HG02571 (cell line): Measurements from ENCODE around the gene ARGLU1.

ENCODE experiments used
- ATAC-seq: cut with Tn5 transposase; IDR thresholded peaks from one replicate; pipeline ENCODE4 v1.9.1; 2021; ENCODE audit warnings: mild to moderate bottlenecking, moderate library complexity; ENCODE audit not compliant: unreplicated experiment

The ARGLU1 gene

DNA sequence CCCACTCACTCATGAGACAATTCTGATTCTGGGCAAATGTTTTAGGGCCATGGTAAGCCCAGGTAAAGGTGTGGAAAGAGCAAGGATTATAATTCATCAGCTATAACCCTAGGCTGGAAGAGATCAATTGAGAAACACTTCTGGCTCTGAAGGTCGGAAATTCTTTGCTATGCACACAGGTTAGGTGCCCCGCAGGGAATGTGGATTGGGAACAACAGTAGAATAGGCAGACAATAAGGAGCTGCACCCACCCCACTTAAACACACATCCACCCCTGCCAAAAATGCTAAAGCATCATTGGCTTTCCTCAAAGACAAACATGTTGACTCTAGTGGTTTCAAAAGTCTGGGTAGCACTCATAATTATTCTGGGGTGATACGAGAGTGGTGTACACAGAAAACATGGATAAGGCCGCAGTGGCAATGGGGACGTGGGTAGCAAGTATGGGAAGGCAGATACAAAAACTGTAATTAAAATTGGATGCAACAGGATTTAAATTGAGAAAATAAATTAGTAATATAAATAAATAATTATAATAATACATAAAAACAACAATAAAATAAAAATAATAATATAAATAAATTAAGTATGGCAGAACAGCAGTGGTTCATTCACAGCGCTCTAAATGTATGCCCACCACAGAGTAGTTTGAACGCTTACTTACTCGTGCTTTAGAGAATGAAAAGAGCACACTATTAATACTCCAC, 41.0 kb downstream of the ARGLU1 start:
- ATAC-seq, result no peak

GRCh38 chr13:106525865-106526264, 42.1 kb downstream of the ARGLU1 start:
- no peak for ATAC-seq

GRCh38 chr13:106524108-106524507, 43.8 kb downstream of the ARGLU1 start:
- no peak for ATAC-seq

DNA sequence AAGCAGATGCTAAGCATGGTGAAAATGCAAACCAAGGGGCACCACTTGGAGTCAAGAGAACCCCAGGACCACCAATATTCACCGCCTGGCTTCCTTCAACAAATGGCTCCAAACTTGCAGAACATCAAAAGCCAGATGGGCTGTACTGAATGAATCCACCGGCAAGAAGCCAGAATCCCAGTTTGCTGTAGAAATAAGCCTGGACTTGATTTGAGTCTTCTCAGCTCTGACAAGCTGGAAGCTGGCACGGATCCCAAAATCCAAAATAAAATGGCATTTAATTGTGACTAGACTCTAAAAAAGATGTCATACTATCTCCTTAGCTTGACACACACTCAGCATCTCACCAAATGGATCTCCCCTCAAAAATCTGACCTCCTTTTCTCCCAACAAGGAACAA, 44.4 kb downstream of the ARGLU1 start:
- no peak for ATAC-seq

DNA sequence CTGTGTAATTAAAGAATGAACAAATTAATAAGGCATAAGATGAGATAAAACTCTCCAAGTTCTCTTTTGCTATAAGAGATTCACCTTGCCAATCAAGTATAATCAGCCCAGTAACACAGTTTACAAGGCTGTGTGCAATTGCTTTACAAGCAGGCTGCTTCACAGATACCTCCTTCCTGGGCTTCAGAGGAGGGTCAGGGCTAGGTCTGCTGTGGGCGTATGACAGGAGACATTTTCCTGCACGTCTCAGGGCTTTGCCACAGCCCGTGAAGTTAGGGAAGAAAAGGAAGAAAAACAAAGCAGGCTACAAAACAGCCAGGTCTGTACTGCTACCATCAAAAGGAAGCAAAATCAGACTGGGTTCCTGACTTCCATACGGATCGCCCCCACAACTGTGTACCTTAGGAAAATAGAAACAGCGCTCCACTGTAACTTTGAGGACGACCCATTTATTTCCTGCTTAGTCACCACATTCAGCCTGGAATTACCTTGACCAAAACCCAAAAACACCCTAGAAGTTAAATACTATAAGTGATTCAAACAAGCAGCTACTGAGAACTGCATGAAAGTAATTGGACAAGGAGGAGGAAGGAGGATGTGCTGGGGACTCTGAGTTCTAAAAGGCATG, 44.9 kb downstream of the ARGLU1 start:
- no peak for ATAC-seq

DNA sequence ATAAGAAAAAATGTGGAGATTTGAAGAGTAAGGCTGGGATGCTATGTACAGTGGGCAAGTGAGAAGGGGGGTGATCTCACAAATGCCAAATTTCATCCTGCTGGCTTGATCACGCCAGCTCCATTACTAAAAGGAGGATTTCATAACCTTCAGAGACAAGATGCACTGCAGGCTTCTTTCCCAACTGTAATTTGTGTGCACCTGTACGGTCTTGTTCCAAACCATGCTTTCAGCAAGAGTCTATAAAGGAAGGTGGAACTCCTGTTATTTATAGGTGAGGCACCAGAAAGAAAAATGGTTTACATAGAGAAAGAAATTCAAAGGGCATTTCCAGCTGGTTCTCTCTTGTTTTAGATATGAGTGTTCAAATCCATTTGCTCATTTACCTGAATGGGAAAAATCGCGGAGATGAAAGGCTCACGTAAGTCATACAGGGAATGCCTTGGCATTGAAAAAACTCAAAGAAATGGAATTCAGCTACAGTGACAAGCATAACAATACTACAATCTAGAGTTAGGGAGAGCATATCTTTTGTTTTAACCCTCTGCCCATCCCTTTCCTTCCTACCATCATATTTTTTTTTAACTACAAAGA, 45.7 kb downstream of the ARGLU1 start:
- ATAC-seq, result no peak

DNA sequence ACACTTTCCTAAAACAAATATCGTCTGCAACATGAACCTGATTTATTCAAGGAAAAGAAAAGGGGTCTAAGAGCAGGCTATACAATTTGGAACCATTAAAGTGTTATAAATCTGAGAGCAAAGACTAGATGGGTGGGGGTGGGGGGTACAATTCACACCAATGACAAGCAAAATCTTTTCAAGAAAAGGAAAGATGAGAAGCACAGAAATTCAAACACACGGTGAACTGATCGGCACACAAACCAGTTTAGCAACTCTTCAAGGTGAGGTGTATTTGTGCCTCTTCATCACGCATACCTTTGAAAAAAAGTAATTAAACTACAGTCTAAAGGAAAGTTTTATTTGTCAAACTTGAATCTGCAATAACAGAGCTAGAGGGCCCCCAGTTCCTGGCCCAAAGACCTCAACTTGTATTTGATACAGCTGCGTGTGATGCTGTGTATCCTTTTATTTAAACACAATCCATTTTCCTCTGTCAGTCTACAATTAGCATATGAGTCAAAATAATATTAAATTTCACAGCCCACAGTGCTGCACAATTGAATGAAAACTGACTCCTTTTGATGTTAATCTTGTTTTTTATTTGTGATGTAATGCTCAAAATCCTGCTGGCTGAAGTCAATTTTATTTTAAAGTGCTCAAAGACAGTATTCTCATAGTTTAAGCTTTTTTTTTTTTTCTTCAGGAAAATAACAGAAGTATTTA, 46.7 kb downstream of the ARGLU1 start:
- ATAC-seq, result no peak

GRCh38 chr13:106520251-106521054, 47.5 kb downstream of the ARGLU1 start:
- ATAC-seq, result no peak

DNA sequence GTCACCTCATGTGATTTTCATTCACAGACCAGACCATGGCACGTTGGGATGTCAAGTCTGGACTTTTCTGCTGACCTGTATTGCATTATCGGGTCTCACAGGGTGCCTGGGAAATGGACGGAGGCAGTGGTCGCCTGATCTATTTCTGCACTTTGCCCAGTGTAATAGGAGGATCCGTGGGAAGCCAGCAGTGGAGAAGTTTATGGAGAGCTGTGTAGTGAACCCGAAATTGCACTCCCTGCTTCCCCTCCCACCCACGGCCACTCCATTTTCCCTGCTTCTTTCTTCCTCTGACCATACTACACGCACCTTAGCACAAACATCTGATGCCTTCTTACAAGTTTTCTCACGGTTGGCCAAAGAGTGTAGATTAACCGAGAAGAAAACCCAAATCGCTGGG, 49.4 kb downstream of the ARGLU1 start:
- ATAC-seq, result no peak

DNA sequence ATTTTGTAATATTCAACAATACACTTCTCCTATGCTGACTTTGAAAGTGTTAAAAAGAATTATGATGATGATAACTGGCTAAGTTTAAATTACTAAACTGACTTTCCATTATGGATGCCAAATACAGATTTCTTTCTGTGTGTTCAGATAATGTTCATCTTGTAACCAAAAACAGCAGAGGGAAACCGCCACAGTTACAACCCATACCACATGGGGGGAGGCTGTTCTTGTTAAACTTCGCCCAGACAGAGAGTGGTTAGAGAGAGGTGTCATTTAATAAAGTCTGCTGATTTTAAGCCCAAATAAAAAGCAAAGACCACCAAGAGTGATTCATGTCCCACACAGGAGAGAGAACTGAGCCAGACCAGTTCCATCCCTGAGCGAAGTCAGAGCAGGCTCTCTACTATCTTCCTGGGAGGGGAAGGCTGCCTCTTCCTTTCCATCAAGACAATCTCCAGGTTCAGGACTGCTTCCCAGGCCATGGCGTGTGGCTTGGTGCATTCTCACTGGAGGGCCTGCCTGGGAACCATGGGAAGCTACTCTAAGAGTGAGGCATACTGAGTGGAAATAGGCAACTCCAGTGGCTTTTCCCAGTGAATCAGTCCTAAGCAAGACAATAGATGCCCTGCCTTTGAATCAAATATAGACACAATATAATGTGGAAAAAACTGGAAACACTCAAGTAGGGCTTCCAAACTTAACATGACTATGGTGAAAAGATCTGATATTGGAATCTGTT, 50.7 kb downstream of the ARGLU1 start:
- no peak for ATAC-seq

DNA sequence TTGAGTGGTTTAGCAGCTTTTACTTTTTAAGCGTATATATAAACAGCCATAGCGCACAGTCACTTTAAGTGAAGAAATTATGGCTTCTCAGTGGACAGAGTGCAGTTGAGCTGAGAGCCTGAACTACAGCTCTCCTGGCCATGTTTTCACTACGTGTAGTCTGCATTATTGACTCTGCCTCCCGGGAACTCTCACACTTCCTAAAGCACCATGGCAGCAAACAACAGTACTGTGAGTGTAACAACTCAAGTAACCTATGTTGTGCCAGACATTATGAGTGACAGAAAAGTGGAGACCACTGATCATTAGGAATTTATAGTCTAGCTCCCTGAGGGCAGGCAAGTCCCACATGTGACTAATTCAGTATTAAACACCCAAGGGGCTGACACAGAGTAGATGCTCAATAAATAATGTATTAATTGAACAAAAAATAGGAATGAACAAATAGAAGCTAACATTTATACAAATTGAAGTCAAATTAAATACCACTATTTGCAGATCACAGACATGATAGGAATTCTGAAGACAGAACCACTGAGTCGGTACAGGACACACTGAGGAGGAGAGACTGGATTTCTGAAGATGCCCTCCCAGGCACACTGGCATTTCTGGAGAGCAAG, 52.2 kb downstream of the ARGLU1 start:
- ATAC-seq, result no peak

GRCh38 chr13:106514928-106515634, 52.9 kb downstream of the ARGLU1 start:
- no peak for ATAC-seq

- ATAC-seq, result no peak
Measured at GRCh38 chr13:106513025-106513983, 54.6 kb downstream of the ARGLU1 start.

DNA sequence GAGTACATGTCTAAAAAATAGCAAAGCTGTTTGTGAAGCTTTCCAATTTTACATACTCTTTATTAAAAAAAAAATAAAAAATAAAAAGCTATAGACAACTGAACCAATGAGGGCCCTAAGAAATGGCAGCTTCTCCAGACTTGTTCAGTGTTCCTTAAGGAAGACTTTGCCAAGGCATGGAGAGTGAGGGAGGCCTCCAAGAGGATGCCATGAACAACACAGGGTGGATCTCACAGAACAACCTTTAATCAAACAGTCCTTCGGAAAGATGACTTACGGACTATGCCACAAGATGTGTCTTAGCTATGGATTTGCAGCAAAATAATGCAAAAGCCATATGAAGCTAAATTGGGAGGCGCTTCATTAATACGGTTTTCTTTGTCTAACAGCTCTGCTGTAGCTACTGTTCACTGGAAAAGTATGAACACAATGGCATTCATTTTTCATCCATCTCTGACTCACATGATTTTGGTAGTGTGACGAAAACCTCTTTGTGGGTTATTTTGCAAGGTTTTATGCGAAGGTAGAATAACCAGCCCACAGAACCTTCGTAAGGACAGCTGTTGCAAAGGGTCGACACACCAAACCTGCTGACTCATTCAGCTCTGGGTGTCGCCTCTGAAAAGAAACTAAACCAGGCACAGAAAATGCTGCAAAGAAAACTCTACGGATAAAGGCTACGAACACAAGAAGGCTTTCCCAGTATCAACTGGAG, 60.2 kb downstream of the ARGLU1 start:
- ATAC-seq, result no peak

- ATAC-seq, result no peak
Measured at GRCh38 chr13:106506286-106506685, 61.7 kb downstream of the ARGLU1 start.

DNA sequence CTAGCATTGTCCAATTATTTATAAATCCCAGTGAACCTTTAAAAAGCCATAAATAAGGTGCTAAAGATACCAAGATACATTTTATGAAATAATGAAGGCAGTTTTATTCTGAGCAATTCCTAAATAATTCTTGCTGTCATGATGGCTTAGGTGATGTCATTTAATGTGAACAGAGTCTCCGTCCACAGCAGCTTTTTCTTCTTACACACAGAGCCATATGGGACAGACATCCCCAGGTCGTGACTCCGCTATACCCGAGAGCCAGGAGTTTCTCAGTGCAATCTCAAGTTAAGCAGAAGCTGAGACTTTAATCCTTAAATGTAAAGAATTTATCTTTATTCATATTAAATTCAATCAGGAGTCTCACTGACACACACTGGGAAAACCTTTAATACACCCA, 62.2 kb downstream of the ARGLU1 start:
- ATAC-seq, result no peak

DNA sequence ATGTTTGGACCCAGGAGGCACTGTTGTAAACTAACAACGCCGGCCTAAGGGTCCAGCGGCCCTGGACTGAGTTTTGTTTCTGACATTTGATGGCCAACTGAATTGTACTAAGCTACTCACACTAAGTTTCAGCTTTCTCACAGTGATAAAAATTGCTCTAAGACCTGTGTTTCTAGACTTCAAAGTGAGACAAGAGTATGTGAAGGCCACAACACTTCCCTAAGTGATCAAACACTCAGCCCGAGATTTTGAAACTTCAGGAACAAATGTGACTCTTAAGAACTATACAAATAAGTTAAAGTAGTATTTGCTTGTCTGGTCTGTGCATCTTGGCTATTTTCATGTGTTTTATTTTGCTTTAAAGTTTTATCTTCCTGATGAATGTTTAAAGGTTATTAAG, 62.6 kb downstream of the ARGLU1 start:
- ATAC-seq, result no peak
